Nephron (organoid): ENCODE measurements around the gene CPA3.
A peak's percentile ranks its signal among the peaks of the same experiment; 100 is the strongest.

ENCODE experiments used
- H3K27ac Mint-ChIP-seq, 3 experiments: 2 replicates each; pipeline ENCODE4 v1.8.0; 2020; ENCODE audit warnings: mixed read lengths in 3 of 3, mild to moderate bottlenecking in 2 of 3, moderate library complexity in 1 of 3
- H3K27me3 Mint-ChIP-seq: 2 replicates; pipeline ENCODE4 v1.8.0; 2021; ENCODE audit warnings: low read depth, mild to moderate bottlenecking, moderate library complexity, mixed read lengths
- H3K36me3 Mint-ChIP-seq: 2 replicates; pipeline ENCODE4 v1.8.0; 2020; ENCODE audit warnings: low read depth, mixed read lengths
- H3K4me1 Mint-ChIP-seq: 2 replicates; pipeline ENCODE4 v1.8.0; 2020; ENCODE audit warnings: mixed read lengths
- H3K4me3 Mint-ChIP-seq, 3 experiments: 2 replicates each; pipeline ENCODE4 v1.8.0; 2020; ENCODE audit warnings: mild to moderate bottlenecking in 3 of 3, mixed read lengths in 3 of 3, moderate library complexity in 2 of 3
- H3K9me3 Mint-ChIP-seq: 2 replicates; pipeline ENCODE4 v1.8.0; 2020; ENCODE audit warnings: mixed read lengths
- TF ChIP-seq, protein P1 (sequence below), 3 experiments: fragments of 200-600 bp; sonication (generic); IDR thresholded peaks; one replicate each; pipeline ENCODE4 v1.5.0; 2021; ENCODE audit warnings: antibody characterized with exemption in 3 of 3; ENCODE audit not compliant: unreplicated experiment in 3 of 3

Gene CPA3

DNA sequence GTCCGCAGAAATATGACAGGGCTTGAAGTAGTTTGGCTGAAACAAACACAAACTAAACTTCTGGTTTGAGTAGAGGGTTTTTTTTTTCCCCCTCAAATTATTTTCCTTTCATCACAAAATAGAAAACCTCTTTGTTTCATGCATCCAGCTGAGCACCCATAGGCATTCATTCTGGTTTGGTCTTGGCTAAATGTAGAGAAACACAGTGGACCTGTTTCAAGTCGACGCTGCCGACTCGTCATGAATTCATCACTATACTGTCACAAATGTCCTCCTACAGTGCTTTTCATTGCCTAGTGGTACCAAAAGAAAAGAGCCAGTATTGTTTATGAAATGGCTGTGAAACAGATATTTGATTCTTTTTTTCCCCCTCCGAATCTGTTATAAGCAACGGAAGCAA lies 73.8 kb downstream of the CPA3 start:
- Mint-ChIP-seq H3K27me3 (no peaks in the 10 kb centered on the region), H3K27ac (peak overlapping the region in 1 of 3 experiments; percentile 30), H3K9me3 (no peaks in the 10 kb centered on the region), H3K4me1 (peaks cover 3% of the 10 kb centered on the region), H3K36me3 (no peaks in the 10 kb centered on the region), H3K4me3 (no peak overlapping the region)
- TF ChIP-seq, protein P1, sequence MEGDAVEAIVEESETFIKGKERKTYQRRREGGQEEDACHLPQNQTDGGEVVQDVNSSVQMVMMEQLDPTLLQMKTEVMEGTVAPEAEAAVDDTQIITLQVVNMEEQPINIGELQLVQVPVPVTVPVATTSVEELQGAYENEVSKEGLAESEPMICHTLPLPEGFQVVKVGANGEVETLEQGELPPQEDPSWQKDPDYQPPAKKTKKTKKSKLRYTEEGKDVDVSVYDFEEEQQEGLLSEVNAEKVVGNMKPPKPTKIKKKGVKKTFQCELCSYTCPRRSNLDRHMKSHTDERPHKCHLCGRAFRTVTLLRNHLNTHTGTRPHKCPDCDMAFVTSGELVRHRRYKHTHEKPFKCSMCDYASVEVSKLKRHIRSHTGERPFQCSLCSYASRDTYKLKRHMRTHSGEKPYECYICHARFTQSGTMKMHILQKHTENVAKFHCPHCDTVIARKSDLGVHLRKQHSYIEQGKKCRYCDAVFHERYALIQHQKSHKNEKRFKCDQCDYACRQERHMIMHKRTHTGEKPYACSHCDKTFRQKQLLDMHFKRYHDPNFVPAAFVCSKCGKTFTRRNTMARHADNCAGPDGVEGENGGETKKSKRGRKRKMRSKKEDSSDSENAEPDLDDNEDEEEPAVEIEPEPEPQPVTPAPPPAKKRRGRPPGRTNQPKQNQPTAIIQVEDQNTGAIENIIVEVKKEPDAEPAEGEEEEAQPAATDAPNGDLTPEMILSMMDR (IDR thresholded peaks at IDR 0.05; ENCODE audit: unreplicated experiment in 3 of 3), result no peak

GRCh38 chr3:148940983-148941382 lies 75.9 kb downstream of the CPA3 start:
- no peak overlapping the region for H3K4me3 Mint-ChIP-seq

GRCh38 chr3:148943506-148944205 lies 78.6 kb downstream of the CPA3 start:
- TF ChIP-seq, protein P1 (IDR thresholded peaks at IDR 0.05; ENCODE audit: unreplicated experiment in 3 of 3), result peak; percentile 80 to 84 (median 82)
- Mint-ChIP-seq H3K9me3 (no peaks in the 10 kb centered on the region), H3K27me3 (no peaks in the 10 kb centered on the region), H3K4me3 (no peak overlapping the region), H3K4me1 (peaks cover 9% of the 10 kb centered on the region), H3K27ac (no peak overlapping the region), H3K36me3 (no peaks in the 10 kb centered on the region)

More at GRCh38 chr3:148940983-148941382, 75.9 kb downstream of the CPA3 start:
- Mint-ChIP-seq H3K9me3 (no peaks in the 10 kb centered on the region), H3K36me3 (no peaks in the 10 kb centered on the region), H3K27me3 (no peaks in the 10 kb centered on the region), H3K4me1 (peaks cover 3% of the 10 kb centered on the region), H3K27ac (no peak overlapping the region)
- TF ChIP-seq, protein P1 (IDR thresholded peaks at IDR 0.05; ENCODE audit: unreplicated experiment in 3 of 3), result no peak

DNA sequence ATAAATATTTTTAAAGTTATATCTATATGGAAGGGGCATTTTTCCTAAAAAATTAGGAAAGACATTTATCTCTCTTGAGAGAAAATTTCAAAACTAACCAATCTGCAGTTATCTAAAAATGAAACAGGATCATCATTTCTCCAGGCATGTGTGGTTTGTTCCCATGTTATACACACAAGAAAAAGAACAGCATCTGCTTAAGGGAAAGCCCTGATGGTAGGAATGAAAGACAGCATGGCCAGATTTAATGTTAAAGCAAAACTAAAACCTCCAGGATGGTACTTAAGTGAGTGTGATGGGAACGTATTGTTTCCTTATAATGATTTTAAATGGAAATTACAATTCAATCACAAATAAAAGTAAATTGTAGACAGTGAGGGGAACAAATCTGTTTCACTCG lies 80.0 kb downstream of the CPA3 start:
- Mint-ChIP-seq H3K36me3 (no peaks in the 10 kb centered on the region), H3K4me3 (no peak overlapping the region), H3K27ac (no peak overlapping the region), H3K4me1 (peaks cover 13% of the 10 kb centered on the region), H3K9me3 (no peaks in the 10 kb centered on the region), H3K27me3 (no peaks in the 10 kb centered on the region)
- TF ChIP-seq, protein P1 (IDR thresholded peaks at IDR 0.05; ENCODE audit: unreplicated experiment in 3 of 3), result no peak
